ENCODE measurements around the gene TRAF3IP1. TPM values are rescaled to one million over a fixed set of nuclear protein-coding genes. Genes with fewer than 3 reads are reported as not detected.

TRAF3IP1 gene
- total RNA-seq, 2 experiments from 2014 or later = 6.8 to 8.8 TPM

DNA sequence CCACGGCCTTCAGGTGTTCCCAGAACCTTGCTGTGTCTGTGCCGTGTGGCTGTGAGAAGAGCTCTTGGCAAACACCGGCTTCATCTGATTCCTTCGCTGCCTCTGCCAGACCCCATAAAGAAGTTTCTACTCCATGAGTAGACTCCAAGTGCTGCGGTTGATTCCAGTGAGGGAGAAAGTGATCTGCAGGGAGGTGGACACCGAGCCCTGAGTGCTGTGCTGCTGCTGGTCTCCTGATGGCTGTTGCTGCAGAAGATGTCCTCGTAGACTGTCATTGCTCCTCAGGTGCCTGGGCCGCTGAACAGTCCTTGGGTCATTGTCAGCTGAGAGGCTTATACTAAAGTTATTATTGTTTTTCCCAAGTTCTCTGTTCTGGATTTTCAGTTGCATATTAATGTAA lies 126.1 kb downstream of the TRAF3IP1 start:
- Mint-ChIP-seq H3K4me1 (peaks cover 4% of the 10 kb centered on the region), H3K4me3 (no peak overlapping the region), H3K27me3 (no peaks in the 10 kb centered on the region), H3K9me3 (ENCODE audit: low read depth) (no peaks in the 10 kb centered on the region), H3K27ac (no peak overlapping the region), H3K36me3 (peaks cover 58% of the 10 kb centered on the region)
- DNase-seq (no peak), ATAC-seq (no peak)
- CTCF ChIA-PET = no interaction called here

GRCh38 chr2:238448031-238448955 lies 128.0 kb downstream of the TRAF3IP1 start:
- no peak overlapping the region for H3K27ac Mint-ChIP-seq
- peaks cover 67% of the 10 kb centered on the region for H3K36me3 Mint-ChIP-seq
- peaks cover 4% of the 10 kb centered on the region for H3K4me1 Mint-ChIP-seq
- H3K9me3 Mint-ChIP-seq (ENCODE audit: low read depth) = peaks cover 2% of the 10 kb centered on the region
- H3K27me3 Mint-ChIP-seq = no peaks in the 10 kb centered on the region
- H3K4me3 Mint-ChIP-seq = no peak overlapping the region
- CTCF ChIA-PET = interaction anchor here (1.0 to 1.1 kb wide), 2 partner anchors 15 to 19 kb away, joined by 3 to 4 read pairs; no protein-coding TSS in a partner anchor
- ATAC-seq (no peak), DNase-seq (no peak)

DNA sequence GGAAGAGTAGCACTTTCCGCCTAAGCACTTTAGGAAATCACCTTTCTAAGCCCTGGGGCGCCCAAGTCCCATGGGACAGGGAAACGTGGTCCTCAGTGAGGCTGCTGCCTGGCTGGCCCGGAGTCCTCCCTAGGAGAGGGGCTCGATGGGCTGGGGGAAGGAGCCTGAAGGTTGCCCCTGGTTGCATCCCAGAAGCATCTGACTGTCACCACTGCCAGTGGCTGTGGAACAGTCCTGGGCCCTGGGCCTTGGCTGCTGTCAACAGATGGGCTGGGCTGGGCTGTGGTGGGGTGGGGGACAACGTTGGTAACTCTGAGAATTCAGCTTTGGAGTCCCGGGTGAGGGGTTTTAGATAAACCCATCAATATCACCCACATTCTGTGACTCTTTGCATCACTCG lies 128.9 kb downstream of the TRAF3IP1 start:
- ATAC-seq (no peak), DNase-seq (no peak)
- CTCF ChIA-PET = interaction anchor here (1.1 kb wide), 1 partner anchor 14 kb away, joined by 4 read pairs; no protein-coding TSS in a partner anchor
- Mint-ChIP-seq H3K36me3 (peaks cover 65% of the 10 kb centered on the region), H3K4me3 (no peak overlapping the region), H3K27ac (no peak overlapping the region), H3K4me1 (peaks cover 4% of the 10 kb centered on the region), H3K9me3 (ENCODE audit: low read depth) (peaks cover 3% of the 10 kb centered on the region), H3K27me3 (no peaks in the 10 kb centered on the region)

DNA sequence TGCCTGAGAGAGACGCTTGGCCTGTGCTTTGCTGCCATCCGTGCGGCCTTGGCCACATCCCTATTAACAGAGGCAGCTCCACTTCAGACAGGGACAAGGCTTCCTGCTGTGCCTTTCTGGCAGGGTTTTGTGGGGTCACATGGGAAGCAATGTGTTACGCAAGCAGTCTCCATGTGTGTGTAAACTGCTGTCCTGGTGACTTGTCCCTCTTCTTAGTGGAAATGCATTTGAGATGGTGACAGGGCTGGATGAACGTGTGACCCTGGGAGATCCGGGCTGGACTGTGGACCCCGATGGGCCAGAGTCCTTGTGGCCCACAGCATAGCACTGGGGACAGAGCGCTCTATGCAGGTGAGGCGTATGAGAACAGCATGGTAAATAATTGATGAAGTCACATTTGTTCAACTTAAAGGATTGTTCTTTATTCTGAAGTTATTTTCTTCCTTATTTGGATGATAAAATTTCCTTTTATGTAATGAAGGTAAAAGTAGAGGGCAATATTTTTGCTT lies 129.6 kb downstream of the TRAF3IP1 start:
- CTCF ChIA-PET = interaction anchor here (0.6 kb wide), 1 partner anchor 12 kb away, joined by 3 read pairs; no protein-coding TSS in a partner anchor
- Mint-ChIP-seq H3K27ac (no peak overlapping the region), H3K9me3 (ENCODE audit: low read depth) (peaks cover 5% of the 10 kb centered on the region), H3K36me3 (peaks cover 60% of the 10 kb centered on the region), H3K4me1 (peaks cover 4% of the 10 kb centered on the region), H3K4me3 (no peak overlapping the region), H3K27me3 (no peaks in the 10 kb centered on the region)
- DNase-seq (no peak), ATAC-seq (no peak)

DNA sequence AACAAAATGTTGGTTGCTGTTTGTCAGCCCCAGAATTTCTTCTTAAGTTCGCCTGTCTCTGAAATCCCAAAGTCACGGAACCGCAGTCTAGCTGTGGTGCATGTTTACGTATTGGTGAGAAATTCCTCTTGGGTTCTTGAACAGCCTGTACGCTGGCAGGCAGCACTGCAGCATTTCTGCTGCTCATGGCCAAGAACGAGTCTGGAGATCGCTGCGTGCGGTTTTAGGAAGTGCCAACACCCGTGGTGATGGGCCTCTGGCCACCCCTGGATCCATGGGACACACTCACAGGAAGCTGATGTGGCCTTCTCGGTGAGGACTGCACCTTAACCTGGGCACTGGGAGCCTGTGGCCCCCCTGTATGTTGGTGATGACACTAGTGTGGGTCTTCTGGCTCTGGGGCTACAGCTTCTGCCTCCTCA lies 130.1 kb downstream of the TRAF3IP1 start:
- no peak for ATAC-seq
- Mint-ChIP-seq H3K9me3 (ENCODE audit: low read depth) (peaks cover 5% of the 10 kb centered on the region), H3K27ac (no peak overlapping the region), H3K36me3 (peaks cover 57% of the 10 kb centered on the region), H3K4me1 (peaks cover 4% of the 10 kb centered on the region), H3K27me3 (peaks cover 3% of the 10 kb centered on the region), H3K4me3 (no peak overlapping the region)
- CTCF ChIA-PET = interaction anchor here (0.6 kb wide), 1 partner anchor 12 kb away, joined by 3 read pairs; no protein-coding TSS in a partner anchor
- no peak for DNase-seq

Other genes with a start within 250 kb of the TRAF3IP1 start
- under 1 TPM in 1 of 2 experiments, not detected in 1; 0.05 TPM for gene ESPNL, start 220.2 kb upstream of the TRAF3IP1 start, total RNA-seq
- gene KLHL30, start 181.8 kb upstream of the TRAF3IP1 start, total RNA-seq = not detected
- gene ERFE, start 161.5 kb upstream of the TRAF3IP1 start, total RNA-seq = not detected
- gene ILKAP, start 116.8 kb upstream of the TRAF3IP1 start, total RNA-seq = 10 to 100 TPM; 52.6 to 61.7 TPM
- gene HES6, start 80.5 kb upstream of the TRAF3IP1 start, total RNA-seq = 1 to 10 TPM; 3.0 to 4.0 TPM
- gene PER2, start 31.9 kb upstream of the TRAF3IP1 start, total RNA-seq = 10 to 100 TPM in 1 of 2 experiments, 1 to 10 TPM in 1; 9.1 to 11.5 TPM
- gene ASB1, start 106.4 kb downstream of the TRAF3IP1 start, total RNA-seq = 10 to 100 TPM; 34.5 to 35.6 TPM

All from activated CD8-positive, alpha-beta memory T cell treated with anti-CD3 and anti-CD28 coated beads, Interleukin-2, amount 10 ng/mL, durations not matched to agents 7 days and 5 days (primary cell).